GM12891 (cell line): Measurements from ENCODE around the gene PDXK.

Experiments
- DNase-seq: peaks from one replicate; pipeline ENCODE4 v3.0.0; 2011; ENCODE audit warnings: low spot score; ENCODE audit not compliant: insufficient read length
- FAIRE-seq: peaks from 2 replicates; lab custom pipeline; 2011; peaks lifted over from hg19 to GRCh38; lab: Jason Lieb, UNC
- PAX5 ChIP-seq: IDR thresholded peaks from 2 replicates; pipeline ENCODE4 v1.6.1; 2011; ENCODE audit warnings: low read length, moderate library complexity, mild to moderate bottlenecking; ENCODE audit not compliant: insufficient read depth, severe bottlenecking
- POLR2A ChIP-seq: IDR thresholded peaks from 2 replicates; pipeline ENCODE4 v1.6.1; 2011; ENCODE audit warnings: low read depth, low read length, control low read depth
- POLR2AphosphoS5 ChIP-seq: IDR thresholded peaks from 2 replicates; pipeline ENCODE4 v1.6.1; 2011; ENCODE audit warnings: low read depth, low read length, control low read depth
- POU2F2 ChIP-seq: IDR thresholded peaks from 2 replicates; pipeline ENCODE4 v1.6.1; 2011; ENCODE audit warnings: low read depth, mild to moderate bottlenecking, control low read depth, low read length, moderate library complexity
- SPI1 ChIP-seq: IDR thresholded peaks from 2 replicates; pipeline ENCODE4 v1.6.1; 2011; ENCODE audit warnings: low read depth, low read length, control low read depth
- TAF1 ChIP-seq: IDR thresholded peaks from 2 replicates; pipeline ENCODE4 v1.6.1; 2011; ENCODE audit warnings: low read depth, low read length, control low read depth

The PDXK gene

DNA sequence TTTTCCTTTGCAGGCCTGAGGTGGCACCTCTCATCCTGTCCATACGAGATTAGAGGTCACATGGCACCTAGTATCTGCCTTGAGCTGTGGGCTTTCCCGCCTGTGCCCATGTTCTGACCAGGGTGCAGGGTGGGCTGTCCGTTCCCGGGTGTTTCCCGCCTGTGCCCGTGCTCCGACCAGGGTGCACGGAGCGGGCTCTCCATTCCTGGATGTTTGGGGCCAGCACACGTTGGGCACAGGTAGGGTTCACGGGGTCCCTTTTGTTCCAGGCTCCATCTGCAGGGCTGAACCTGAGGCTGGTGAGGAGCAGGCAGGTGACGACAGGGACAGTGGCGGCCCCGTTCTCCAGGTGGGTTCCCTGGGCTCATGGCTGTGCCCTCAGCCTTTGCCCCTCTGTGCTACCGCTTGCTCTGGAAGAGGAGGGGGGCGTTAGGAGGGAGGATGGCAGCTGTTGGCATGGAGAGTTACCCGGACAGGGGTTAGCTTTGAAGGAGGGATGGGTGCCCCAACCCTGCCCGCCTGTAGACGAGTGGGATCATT, 80.4 kb downstream of the PDXK start:
- DNase-seq (no peak), FAIRE-seq (no peak)
- TF ChIP-seq TAF1 (no peak), POLR2A (no peak), POLR2AphosphoS5 (no peak), POU2F2 (no peak), PAX5 (no peak), SPI1 (no peak)

DNA sequence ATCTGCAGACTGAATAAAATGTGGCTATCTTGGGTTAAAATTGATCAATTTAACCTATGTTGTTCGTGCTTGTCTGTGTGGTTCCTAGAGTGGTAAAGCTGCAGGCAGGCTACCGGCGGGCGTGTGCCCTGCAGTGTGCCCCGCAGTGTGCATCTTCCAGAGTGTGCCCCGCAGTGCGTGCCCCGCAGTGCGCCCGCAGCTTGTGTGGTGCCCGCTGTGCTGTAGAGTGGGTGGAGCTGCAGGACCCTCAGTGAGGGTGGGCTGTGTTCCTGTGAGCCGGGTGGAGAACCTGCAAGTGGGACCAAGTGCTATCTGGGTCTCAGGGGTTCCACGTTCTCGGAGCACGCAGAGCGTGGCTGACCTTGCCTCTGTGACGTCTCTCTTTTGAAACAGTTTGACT, 81.2 kb downstream of the PDXK start:
- DNase-seq (no peak), FAIRE-seq (no peak)
- no peak for TF ChIP-seq SPI1
- TF ChIP-seq POLR2A, result no peak
- no peak for TF ChIP-seq PAX5
- TF ChIP-seq POU2F2, result no peak
- no peak for TF ChIP-seq TAF1
- TF ChIP-seq POLR2AphosphoS5, result no peak

DNA sequence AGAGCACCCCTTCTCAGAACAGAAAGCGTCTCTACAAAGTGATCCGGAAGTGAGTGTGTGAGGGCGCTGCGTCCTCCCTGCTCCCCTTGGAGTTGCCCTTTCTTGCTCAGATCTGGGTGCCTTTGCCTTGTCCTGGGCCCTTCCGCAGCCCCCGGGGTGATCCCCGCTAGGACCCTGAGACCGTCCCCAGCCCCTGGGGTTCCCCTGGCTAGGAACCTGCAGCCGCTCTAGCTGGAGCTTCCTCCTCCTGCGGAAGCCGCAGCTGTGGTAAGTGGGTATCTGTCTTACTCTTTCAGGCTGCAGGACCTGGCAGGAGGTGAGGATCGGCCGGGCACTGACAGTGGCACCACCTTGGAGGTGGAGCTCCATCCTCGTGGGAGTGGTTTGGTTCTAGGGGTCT, 81.6 kb downstream of the PDXK start:
- TF ChIP-seq TAF1 (no peak), SPI1 (no peak), POLR2AphosphoS5 (no peak), POLR2A (no peak)
- FAIRE-seq (no peak), DNase-seq (no peak)

DNA sequence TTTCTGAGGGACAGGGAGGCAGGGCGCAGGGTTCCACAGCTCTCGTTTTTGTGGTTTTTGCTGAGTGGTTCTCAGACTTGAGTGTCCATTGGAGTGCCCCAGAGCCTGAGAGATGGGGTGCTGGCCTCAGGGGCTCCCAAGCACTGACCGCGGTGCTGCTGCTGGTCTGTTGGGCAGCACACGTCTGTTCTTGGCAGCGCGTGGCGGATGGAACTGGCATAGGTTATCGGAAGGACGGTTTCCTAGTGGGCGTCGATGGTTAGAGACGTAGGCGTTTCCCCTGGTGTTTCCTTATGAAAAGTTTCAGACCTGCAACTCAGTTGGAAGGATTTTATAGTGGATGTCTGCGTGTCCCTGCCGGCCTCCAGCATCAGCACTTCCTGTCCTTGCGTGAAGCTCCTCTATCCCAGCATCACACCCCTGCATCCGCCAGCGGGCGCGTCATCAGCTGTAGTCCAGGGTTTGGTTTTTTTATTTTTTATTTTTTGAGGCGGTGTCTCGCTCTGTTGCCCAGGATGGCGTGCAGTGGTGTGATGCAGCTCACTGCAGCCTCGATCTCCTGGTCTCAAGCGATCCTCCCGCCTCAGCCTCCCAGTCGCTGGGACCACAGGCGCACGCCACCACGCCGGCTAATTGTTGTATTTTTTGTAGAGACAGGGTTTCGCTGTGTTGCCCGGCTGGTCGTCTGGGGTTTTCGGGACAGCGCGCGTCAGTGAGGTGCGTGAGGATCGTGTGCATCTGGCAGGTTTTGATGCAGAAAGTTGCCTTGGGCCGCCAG, 82.3 kb downstream of the PDXK start:
- FAIRE-seq (no peak), DNase-seq (no peak)
- no peak for TF ChIP-seq TAF1
- TF ChIP-seq PAX5, result no peak
- no peak for TF ChIP-seq SPI1
- no peak for TF ChIP-seq POU2F2
- no peak for TF ChIP-seq POLR2AphosphoS5
- TF ChIP-seq POLR2A, result no peak

DNA sequence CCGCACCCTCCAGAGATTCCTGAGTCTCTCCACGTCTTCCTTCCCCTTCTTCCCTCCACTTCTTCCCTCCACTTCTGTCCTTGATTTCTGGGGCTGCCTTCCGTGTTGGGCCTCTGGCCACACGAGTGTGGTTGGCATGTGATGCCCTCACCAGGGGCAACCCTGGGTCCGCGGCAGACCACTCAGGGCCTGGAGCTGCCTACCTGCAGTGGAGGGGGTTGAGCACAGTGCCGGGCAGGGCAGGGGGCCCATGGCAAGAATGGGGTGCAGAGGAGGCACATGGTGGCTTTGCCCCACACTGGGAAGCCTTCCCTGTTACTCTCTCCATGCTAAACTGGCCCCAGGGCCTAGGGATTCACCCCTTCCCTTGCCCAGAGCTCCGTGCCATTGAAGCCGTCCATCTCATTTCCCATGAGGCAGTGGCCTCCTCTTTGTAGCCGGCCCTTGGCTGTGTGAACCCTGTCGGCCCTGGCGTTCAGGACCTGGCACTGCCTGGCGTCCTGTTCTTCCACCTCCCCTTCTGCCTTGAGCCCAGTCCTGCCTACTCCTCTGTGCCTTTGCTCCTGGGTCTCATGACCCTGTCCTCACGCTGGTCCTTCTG, 83.9 kb downstream of the PDXK start:
- FAIRE-seq (no peak), DNase-seq (no peak)
- TF ChIP-seq TAF1 (no peak), POLR2AphosphoS5 (no peak), SPI1 (no peak), POLR2A (no peak)

DNA sequence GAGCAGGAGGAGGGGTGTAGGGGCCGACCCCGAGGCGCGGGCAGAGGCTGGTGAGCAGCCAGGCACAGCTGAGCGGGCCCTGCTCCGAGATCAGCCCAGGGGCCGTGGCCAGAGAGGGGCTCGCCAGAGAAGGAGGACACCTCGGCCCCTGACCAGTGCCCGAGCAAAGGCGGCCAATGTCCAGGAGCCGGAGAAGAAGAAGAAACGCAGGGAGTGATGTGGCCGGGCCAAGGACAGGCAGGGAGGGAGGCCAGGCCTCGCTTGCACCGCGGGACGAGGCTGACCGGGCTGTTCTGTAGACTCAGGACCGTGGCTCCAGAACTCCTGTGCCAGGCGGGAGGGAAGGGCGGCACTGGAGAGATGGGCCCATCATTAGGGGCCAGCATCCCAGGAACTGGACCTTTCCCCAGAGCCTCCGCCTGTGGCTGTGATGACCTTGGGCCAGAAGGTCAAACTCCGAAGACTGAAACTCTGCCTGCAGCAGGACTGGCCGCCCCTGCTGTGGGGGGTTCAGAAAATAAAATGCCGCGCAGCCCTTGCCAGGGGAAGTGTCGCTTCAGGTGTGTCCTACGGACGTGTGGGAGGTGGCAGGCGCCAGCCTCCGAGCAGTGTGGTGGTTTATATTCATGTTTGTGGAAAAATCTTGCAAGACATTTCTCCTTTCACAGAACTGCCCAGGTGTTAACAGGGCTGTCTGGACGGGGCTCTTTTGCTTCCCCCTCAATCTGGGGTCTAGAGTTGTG, 84.8 kb downstream of the PDXK start:
- DNase-seq (no peak), FAIRE-seq (no peak)
- TF ChIP-seq POLR2A (no peak), SPI1 (no peak), PAX5 (no peak)

DNA sequence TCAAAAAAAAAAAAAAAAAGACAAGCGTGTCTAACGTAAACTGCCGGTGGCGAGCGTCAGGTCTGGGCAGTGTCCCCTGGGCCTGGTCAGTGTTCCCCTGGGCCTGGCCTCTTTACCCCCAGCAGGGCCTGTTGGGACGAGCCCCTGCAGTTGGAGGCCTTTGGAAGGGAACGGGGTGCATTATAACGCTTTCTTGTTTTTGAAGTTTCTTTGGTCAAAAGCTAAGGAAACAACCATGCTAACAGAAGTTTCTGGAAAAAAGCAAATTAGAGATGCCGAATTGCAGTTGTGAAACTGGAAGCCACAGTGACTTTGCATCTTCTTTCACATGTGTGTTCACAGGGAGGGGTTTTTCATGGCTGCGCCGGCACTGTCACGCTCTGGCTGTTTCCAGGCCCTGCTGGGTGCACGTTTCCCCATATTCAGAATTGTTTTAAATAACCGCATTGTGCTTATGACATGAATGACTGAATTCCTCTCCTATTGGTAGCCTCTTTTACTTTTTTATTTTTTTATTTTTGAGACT, 86.4 kb downstream of the PDXK start:
- TF ChIP-seq TAF1 (0 out of 2 replicates have a peak, but pooled peaks have one; percentile 5), POLR2A (no peak), PAX5 (peak; percentile 98), POU2F2 (peak; percentile 96), SPI1 (peak; percentile 58), POLR2AphosphoS5 (no peak)
- DNase-seq (peak; percentile 93), FAIRE-seq (peak; percentile 93)

DNA sequence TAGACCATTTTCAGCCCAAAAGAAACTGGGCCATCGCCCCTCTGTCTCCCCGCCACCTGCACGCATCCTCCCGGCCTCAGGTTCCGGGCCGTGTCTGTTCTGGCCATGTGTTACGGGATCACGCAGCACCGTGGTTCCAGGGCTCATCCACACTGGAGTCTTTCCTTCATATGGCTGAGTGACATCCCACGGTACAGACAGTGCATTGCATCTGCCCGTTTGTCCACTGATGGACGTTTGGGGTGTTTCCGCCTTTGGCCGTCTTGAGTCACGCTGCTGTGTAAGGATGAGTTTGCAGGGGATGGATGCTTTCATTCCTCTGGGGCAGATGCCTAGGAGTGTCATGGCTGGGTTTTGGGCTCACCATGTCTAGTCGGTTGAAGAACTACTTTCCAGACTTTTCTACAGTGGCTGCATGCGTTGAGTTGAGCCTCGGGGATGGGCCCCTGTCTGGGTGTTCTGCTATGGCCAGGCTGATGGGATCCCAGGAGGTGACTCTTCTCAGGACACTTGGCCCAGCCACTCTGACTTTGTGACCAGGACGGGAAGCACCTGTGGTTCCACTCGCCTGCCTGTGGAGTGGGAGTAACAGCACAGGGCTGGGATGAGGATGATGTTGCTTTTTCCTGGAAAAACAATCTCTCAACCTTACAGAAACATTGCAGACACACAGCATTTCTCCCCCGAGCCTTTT, 87.2 kb downstream of the PDXK start:
- FAIRE-seq (no peak), DNase-seq (no peak)
- TF ChIP-seq TAF1, result no peak
- TF ChIP-seq POLR2AphosphoS5, result peak; percentile 40; the same call in 1 of the 2 replicates
- TF ChIP-seq POLR2A, result peak; percentile 55; the same call in 1 of the 2 replicates
- TF ChIP-seq SPI1, result no peak
- TF ChIP-seq POU2F2, result 0 out of 2 replicates have a peak, but pooled peaks have one; percentile 34

DNA sequence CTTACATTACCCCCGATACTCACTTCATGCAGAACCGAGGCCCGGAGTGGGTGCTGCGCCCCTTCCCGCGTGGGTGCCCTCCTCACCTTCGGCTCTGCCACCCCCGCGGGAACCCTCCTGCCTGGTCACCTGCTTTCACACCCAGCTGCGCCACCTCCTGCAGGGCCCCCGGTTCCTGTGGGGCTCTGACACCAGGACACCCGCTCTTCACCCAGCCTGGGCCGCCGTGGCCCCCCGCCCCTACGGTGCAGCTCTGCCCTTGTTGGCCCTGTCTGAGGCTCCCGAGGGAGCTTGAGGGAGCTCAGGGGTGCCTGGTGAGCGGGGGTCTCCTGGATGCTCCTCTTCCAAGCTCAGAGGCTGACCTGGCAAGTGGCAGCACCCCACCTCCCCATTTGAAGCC, 89.4 kb downstream of the PDXK start:
- no peak for FAIRE-seq
- no peak for DNase-seq
- TF ChIP-seq POU2F2 (no peak), TAF1 (no peak), POLR2A (no peak), PAX5 (no peak)

DNA sequence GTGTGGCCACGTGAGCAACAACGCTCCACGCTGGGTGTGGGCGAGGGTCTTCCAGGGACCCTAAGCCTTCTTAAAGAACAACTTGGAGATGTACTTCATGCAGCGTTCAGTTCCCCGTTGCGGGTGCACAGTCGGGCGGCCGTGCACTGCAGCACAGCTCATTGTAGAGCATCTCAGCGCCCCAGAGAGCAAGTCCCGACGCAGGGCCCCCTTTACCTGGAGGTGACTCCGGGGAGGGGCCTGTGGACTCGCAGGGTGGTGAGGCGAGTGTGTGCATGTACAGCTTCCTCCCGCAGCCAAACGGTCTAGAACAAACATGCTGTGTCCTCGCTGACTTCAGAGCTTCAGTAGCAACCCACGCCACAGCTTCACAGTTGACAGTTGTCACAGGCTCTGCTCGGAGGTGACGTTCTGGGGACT, 89.9 kb downstream of the PDXK start:
- FAIRE-seq (no peak), DNase-seq (no peak)
- TF ChIP-seq POU2F2 (no peak), POLR2A (no peak), TAF1 (no peak), SPI1 (no peak), POLR2AphosphoS5 (no peak), PAX5 (no peak)
